Measurements from ENCODE around the gene TGFB2.
A peak's percentile ranks its signal among the peaks of the same experiment; 100 is the strongest.
"Not testable (repeated sequence)": the region's sequence is repeated elsewhere in the genome, so short reads cannot be mapped to it uniquely, and the experiment has no call there.

TGFB2 gene

DNA sequence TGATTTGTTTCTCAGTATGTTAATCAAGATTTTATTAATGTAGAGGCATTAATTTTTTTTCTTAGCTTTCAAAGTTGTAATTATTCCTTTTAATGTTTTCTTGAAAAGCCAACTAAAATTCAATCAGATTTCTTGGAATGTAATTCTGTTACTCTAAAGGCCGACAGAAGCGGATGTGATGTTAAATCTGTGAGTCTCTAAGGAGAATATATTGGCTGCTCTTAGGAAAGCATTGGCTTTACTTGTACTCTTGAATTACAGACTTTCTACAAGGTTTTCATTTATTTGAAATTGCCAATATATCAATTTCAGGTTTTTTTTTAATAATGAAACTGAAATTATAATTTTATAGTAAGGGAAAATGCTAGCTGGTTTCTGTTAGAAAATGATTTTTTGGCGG, 30.8 kb upstream of the TGFB2 start:
- no peak overlapping the region for H3K4me3 ChIP-seq (ENCODE audit: control insufficient read depth in 1 of 7, extremely low read depth in 1 of 7, insufficient read depth in 4 of 7, low read depth in 2 of 7, low read length in 6 of 7)
- CTCF ChIA-PET, result interaction anchor here (1.5 kb wide), 1 partner anchor 33 kb away, joined by 3 read pairs; no protein-coding TSS in a partner anchor
- H3K36me3 ChIP-seq (ENCODE audit: control insufficient read depth in 4 of 4, insufficient read depth in 4 of 4, low read length in 3 of 4), result peaks cover 5 to 13% (median 8%) of the 10 kb centered on the region in 4 experiments
- no peak for DNase-seq
- peaks cover 0 to 4% (median 1%) of the 10 kb centered on the region in 4 experiments for H3K4me1 ChIP-seq (ENCODE audit: control extremely low read depth in 1 of 4, control insufficient read depth in 4 of 4, insufficient read depth in 4 of 4, low read length in 3 of 4)
- no CpG with 5 or more reads among the region's 3 CpGs for WGBS (ENCODE audit: insufficient coverage)
- POLR2A ChIA-PET, result no interaction called here
- H3K27ac ChIP-seq (ENCODE audit: insufficient read depth in 1 of 2, low read depth in 1 of 2, low read length in 2 of 2, poor library complexity in 1 of 2, severe bottlenecking in 2 of 2), result no peak overlapping the region
- no peaks in the 10 kb centered on the region for H3K9me3 ChIP-seq (ENCODE audit: control extremely low read depth in 1 of 5, control insufficient read depth in 4 of 5, insufficient read depth in 2 of 5, low read depth in 1 of 5, low read length in 4 of 5)
- H3K27me3 ChIP-seq (replicated peaks in 2 of 5; ENCODE audit: control insufficient read depth in 4 of 5, insufficient read depth in 5 of 5, low read length in 4 of 5), result no peaks in the 10 kb centered on the region

DNA sequence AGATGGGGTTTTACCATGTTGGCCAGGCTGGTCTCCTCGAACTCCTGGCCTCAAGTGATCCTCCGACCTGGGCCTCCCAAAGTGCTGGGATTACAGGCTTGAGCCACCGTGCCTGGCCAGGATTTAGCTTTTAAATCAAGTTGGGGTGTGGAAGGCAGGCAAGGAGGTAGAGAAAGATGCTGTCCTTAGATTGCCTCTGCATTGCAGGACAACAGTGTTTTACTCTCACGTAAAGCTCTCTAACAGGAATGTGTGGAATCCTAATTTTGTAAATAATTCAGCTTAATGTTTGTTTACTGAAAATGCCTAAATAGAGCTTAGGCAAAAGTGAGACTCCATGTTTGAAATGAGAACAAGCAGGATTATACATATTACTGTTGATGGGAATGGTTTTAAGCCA, 29.5 kb upstream of the TGFB2 start:
- H3K4me1 ChIP-seq (ENCODE audit: control extremely low read depth in 1 of 4, control insufficient read depth in 4 of 4, insufficient read depth in 4 of 4, low read length in 3 of 4), result peaks cover 0 to 4% (median 1%) of the 10 kb centered on the region in 4 experiments
- H3K9me3 ChIP-seq (ENCODE audit: control extremely low read depth in 1 of 5, control insufficient read depth in 4 of 5, insufficient read depth in 2 of 5, low read depth in 1 of 5, low read length in 4 of 5), result no peaks in the 10 kb centered on the region
- H3K27ac ChIP-seq (ENCODE audit: insufficient read depth in 1 of 2, low read depth in 1 of 2, low read length in 2 of 2, poor library complexity in 1 of 2, severe bottlenecking in 2 of 2), result no peak overlapping the region
- H3K27me3 ChIP-seq (replicated peaks in 2 of 5; ENCODE audit: control insufficient read depth in 4 of 5, insufficient read depth in 5 of 5, low read length in 4 of 5), result no peaks in the 10 kb centered on the region
- 100% methylated on average over 4 of the region's 4 CpGs for WGBS (ENCODE audit: insufficient coverage)
- CTCF ChIA-PET, result interaction anchor here (0.8 to 1.0 kb wide), 2 partner anchors 13 to 19 kb away, joined by 3 read pairs; no protein-coding TSS in a partner anchor
- POLR2A ChIA-PET, result no interaction called here
- no peak for DNase-seq
- H3K36me3 ChIP-seq (ENCODE audit: control insufficient read depth in 4 of 4, insufficient read depth in 4 of 4, low read length in 3 of 4), result peaks cover 5 to 11% (median 9%) of the 10 kb centered on the region in 4 experiments
- H3K4me3 ChIP-seq (ENCODE audit: control insufficient read depth in 1 of 7, extremely low read depth in 1 of 7, insufficient read depth in 4 of 7, low read depth in 2 of 7, low read length in 6 of 7), result no peak overlapping the region

DNA sequence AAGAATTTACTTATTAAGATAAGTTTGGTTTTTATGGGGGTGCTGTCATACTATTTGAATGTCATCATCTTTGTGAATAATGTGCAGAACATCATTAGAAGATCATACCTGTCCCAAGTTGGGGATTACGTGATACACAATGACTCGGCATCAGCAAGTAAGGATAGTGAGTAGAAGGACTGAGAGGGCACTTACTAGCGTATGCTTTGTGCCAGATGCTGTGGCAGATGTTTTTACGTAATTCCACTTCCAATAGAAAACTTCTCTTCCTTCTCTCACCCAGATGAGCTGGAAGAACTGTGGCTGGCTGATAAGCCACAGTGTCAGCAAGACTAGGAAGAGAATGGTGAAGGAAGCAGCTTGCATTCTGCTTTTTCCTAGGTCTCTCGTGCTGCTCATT, 28.1 kb upstream of the TGFB2 start:
- ChIA-PET CTCF (no interaction called here), POLR2A (no interaction called here)
- H3K9me3 ChIP-seq (ENCODE audit: control extremely low read depth in 1 of 5, control insufficient read depth in 4 of 5, insufficient read depth in 2 of 5, low read depth in 1 of 5, low read length in 4 of 5), result no peaks in the 10 kb centered on the region
- no peaks in the 10 kb centered on the region for H3K27me3 ChIP-seq (replicated peaks in 2 of 5; ENCODE audit: control insufficient read depth in 4 of 5, insufficient read depth in 5 of 5, low read length in 4 of 5)
- no peak overlapping the region for H3K4me3 ChIP-seq (ENCODE audit: control insufficient read depth in 1 of 7, extremely low read depth in 1 of 7, insufficient read depth in 4 of 7, low read depth in 2 of 7, low read length in 6 of 7)
- no peak overlapping the region for H3K27ac ChIP-seq (ENCODE audit: insufficient read depth in 1 of 2, low read depth in 1 of 2, low read length in 2 of 2, poor library complexity in 1 of 2, severe bottlenecking in 2 of 2)
- peak in 2 of 3 donors; percentile 29 to 47 for DNase-seq
- H3K4me1 ChIP-seq (ENCODE audit: control extremely low read depth in 1 of 4, control insufficient read depth in 4 of 4, insufficient read depth in 4 of 4, low read length in 3 of 4), result peaks cover 0 to 4% (median 1%) of the 10 kb centered on the region in 4 experiments
- H3K36me3 ChIP-seq (ENCODE audit: control insufficient read depth in 4 of 4, insufficient read depth in 4 of 4, low read length in 3 of 4), result peaks cover 0 to 3% (median 3%) of the 10 kb centered on the region in 4 experiments
- WGBS (ENCODE audit: insufficient coverage), result 78% methylated on average over 1 of the region's 5 CpGs

DNA sequence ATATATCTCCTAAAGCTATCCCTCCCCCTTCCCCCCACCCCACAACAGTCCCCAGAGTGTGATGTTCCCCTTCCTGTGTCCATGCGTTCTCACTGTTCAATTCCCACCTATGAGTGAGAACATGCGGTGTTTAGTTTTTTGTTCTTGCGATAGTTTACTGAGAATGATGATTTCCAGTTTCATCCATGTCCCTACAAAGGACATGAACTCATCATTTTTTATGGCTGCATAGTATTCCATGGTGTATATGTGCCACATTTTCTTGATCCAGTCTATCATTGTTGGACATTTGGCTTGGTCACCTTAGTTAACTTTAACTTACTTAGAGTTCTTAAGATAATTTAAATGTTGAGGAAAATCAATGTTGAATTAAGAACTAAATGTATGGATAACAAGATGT, 25.0 kb upstream of the TGFB2 start:
- no CpG with 5 or more reads among the region's 3 CpGs for whole genome bisulfite sequencing (ENCODE audit: insufficient coverage)
- peaks cover 0 to 25% (median 15%) of the 10 kb centered on the region in 4 experiments for H3K36me3 ChIP-seq (ENCODE audit: control insufficient read depth in 4 of 4, insufficient read depth in 4 of 4, low read length in 3 of 4)
- H3K27ac ChIP-seq (ENCODE audit: insufficient read depth in 1 of 2, low read depth in 1 of 2, low read length in 2 of 2, poor library complexity in 1 of 2, severe bottlenecking in 2 of 2); DNase-seq; H3K9me3 ChIP-seq (ENCODE audit: control extremely low read depth in 1 of 5, control insufficient read depth in 4 of 5, insufficient read depth in 2 of 5, low read depth in 1 of 5, low read length in 4 of 5); H3K4me3 ChIP-seq (ENCODE audit: control insufficient read depth in 1 of 7, extremely low read depth in 1 of 7, insufficient read depth in 4 of 7, low read depth in 2 of 7, low read length in 6 of 7); H3K4me1 ChIP-seq (ENCODE audit: control extremely low read depth in 1 of 4, control insufficient read depth in 4 of 4, insufficient read depth in 4 of 4, low read length in 3 of 4); H3K27me3 ChIP-seq (replicated peaks in 2 of 5; ENCODE audit: control insufficient read depth in 4 of 5, insufficient read depth in 5 of 5, low read length in 4 of 5); POLR2A ChIA-PET: not testable (repeated sequence)
- CTCF ChIA-PET, result interaction anchor here (1.7 to 2.3 kb wide), 2 partner anchors 10 to 21 kb away, joined by 4 to 11 read pairs; no protein-coding TSS in a partner anchor

DNA sequence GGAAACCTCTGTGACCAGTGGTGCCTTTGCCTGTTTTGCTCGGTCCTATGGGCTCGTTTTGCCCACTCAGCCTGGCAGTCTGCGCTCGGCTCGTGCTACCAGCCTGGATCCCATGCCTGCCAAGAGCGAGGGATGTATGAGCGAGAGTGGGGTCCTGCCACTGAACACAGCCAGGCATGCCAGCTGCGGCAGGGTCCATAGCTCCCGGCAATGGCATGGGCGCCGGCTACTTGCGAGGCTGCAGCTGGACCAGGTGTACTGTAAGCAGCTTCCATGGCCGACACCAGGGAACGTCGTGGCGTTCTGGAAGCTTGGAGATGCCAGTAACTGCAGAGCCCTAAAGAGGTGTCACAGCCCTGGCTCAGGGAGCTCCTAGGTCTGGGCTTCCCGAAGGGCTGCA, 22.4 kb upstream of the TGFB2 start:
- no peaks in the 10 kb centered on the region for H3K9me3 ChIP-seq (ENCODE audit: control extremely low read depth in 1 of 5, control insufficient read depth in 4 of 5, insufficient read depth in 2 of 5, low read depth in 1 of 5, low read length in 4 of 5)
- WGBS (ENCODE audit: insufficient coverage), result over 99% methylated on average over 17 of the region's 17 CpGs
- POLR2A ChIA-PET, result interaction anchor here (0.5 kb wide), 1 partner anchor 15 kb away, joined by 3 read pairs; no protein-coding TSS in a partner anchor

DNA sequence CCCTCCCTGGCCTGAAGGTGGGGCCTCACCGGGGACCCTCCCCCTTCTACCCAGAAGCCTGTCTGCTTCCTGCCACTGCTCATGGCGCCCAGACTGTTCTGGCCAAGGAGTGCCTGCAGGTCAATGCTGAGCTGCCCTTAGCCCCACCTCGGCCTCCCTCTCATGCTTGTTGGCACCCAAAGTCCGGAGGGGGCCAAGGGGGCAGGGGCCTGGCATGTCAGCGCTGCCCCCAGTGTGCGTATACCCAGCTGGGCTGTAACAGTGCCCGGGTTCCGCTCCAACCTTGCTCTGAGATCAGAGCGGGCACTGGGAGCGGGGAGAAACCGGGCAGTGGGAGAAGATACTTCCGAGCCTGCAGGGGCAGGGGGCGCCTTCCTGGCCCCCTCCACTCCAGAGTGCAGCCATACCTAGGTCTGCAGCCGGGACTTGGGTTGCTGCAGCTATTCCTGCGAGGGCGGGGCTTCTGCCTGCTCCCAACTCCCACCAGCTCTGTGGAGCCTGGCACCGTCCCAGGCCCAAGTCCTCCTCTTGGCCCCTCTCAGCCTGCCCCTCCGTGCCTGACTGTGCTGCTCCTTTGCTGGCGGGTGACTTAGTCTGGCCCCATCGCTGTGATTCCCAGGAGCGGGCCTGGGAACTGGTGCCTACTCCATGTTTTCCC, 21.4 kb upstream of the TGFB2 start:
- WGBS (ENCODE audit: insufficient coverage), result 98% methylated on average over 20 of the region's 21 CpGs
- Histone ChIP-seq H3K4me3 (ENCODE audit: control insufficient read depth in 1 of 7, extremely low read depth in 1 of 7, insufficient read depth in 4 of 7, low read depth in 2 of 7, low read length in 6 of 7) (no peak overlapping the region), H3K27me3 (replicated peaks in 2 of 5; ENCODE audit: control insufficient read depth in 4 of 5, insufficient read depth in 5 of 5, low read length in 4 of 5) (no peaks in the 10 kb centered on the region), H3K36me3 (ENCODE audit: control insufficient read depth in 4 of 4, insufficient read depth in 4 of 4, low read length in 3 of 4) (peaks cover 0 to 25% (median 16%) of the 10 kb centered on the region in 4 experiments), H3K4me1 (ENCODE audit: control extremely low read depth in 1 of 4, control insufficient read depth in 4 of 4, insufficient read depth in 4 of 4, low read length in 3 of 4) (no peaks in the 10 kb centered on the region), H3K9me3 (ENCODE audit: control extremely low read depth in 1 of 5, control insufficient read depth in 4 of 5, insufficient read depth in 2 of 5, low read depth in 1 of 5, low read length in 4 of 5) (no peaks in the 10 kb centered on the region), H3K27ac (ENCODE audit: insufficient read depth in 1 of 2, low read depth in 1 of 2, low read length in 2 of 2, poor library complexity in 1 of 2, severe bottlenecking in 2 of 2) (no peak overlapping the region)
- CTCF ChIA-PET, result no interaction called here
- no peak for DNase-seq
- POLR2A ChIA-PET, result no interaction called here

More for the DNA sequence above, 22.4 kb upstream of the TGFB2 start:
- no peaks in the 10 kb centered on the region for H3K4me1 ChIP-seq (ENCODE audit: control extremely low read depth in 1 of 4, control insufficient read depth in 4 of 4, insufficient read depth in 4 of 4, low read length in 3 of 4)
- H3K27ac ChIP-seq (ENCODE audit: insufficient read depth in 1 of 2, low read depth in 1 of 2, low read length in 2 of 2, poor library complexity in 1 of 2, severe bottlenecking in 2 of 2), result no peak overlapping the region
- H3K27me3 ChIP-seq (replicated peaks in 2 of 5; ENCODE audit: control insufficient read depth in 4 of 5, insufficient read depth in 5 of 5, low read length in 4 of 5), result no peaks in the 10 kb centered on the region
- peaks cover 0 to 25% (median 15%) of the 10 kb centered on the region in 4 experiments for H3K36me3 ChIP-seq (ENCODE audit: control insufficient read depth in 4 of 4, insufficient read depth in 4 of 4, low read length in 3 of 4)
- H3K4me3 ChIP-seq (ENCODE audit: control insufficient read depth in 1 of 7, extremely low read depth in 1 of 7, insufficient read depth in 4 of 7, low read depth in 2 of 7, low read length in 6 of 7), result no peak overlapping the region
- CTCF ChIA-PET, result interaction anchor here (0.6 to 1.5 kb wide), 4 partner anchors 16 to 200 kb away, joined by 3 to 4 read pairs (median 3); no protein-coding TSS in a partner anchor
- no peak for DNase-seq

DNA sequence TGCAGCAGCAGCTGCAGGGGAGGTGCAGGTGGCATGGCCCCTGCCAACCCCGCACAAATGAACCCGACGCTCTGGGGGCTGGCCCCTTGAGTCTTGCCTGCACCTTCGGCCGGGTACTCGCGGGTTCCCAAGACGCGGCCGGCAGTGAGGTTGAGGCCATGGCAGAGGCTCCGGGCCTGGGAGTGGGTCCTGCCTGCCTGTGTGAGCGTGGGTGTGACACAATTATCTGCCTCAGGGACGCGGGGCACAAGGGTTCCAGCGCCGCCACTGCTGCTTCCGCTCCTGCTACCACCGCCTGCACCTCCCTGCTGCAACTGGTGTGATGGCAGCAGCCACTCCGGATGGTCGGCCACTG, 20.9 kb upstream of the TGFB2 start:
- DNase-seq, result no peak
- Histone ChIP-seq H3K4me1 (ENCODE audit: control extremely low read depth in 1 of 4, control insufficient read depth in 4 of 4, insufficient read depth in 4 of 4, low read length in 3 of 4) (no peaks in the 10 kb centered on the region), H3K9me3 (ENCODE audit: control extremely low read depth in 1 of 5, control insufficient read depth in 4 of 5, insufficient read depth in 2 of 5, low read depth in 1 of 5, low read length in 4 of 5) (no peaks in the 10 kb centered on the region), H3K27ac (ENCODE audit: insufficient read depth in 1 of 2, low read depth in 1 of 2, low read length in 2 of 2, poor library complexity in 1 of 2, severe bottlenecking in 2 of 2) (no peak overlapping the region), H3K36me3 (ENCODE audit: control insufficient read depth in 4 of 4, insufficient read depth in 4 of 4, low read length in 3 of 4) (peaks cover 0 to 25% (median 16%) of the 10 kb centered on the region in 4 experiments), H3K4me3 (ENCODE audit: control insufficient read depth in 1 of 7, extremely low read depth in 1 of 7, insufficient read depth in 4 of 7, low read depth in 2 of 7, low read length in 6 of 7) (no peak overlapping the region), H3K27me3 (replicated peaks in 2 of 5; ENCODE audit: control insufficient read depth in 4 of 5, insufficient read depth in 5 of 5, low read length in 4 of 5) (no peaks in the 10 kb centered on the region)
- ChIA-PET POLR2A (no interaction called here), CTCF (no interaction called here)
- 97% methylated on average over 20 of the region's 20 CpGs for WGBS (ENCODE audit: insufficient coverage)

Measured in common myeloid progenitor, CD34-positive (primary cell).